ENCODE results near the gene RBMS2.

The RBMS2 gene

DNA sequence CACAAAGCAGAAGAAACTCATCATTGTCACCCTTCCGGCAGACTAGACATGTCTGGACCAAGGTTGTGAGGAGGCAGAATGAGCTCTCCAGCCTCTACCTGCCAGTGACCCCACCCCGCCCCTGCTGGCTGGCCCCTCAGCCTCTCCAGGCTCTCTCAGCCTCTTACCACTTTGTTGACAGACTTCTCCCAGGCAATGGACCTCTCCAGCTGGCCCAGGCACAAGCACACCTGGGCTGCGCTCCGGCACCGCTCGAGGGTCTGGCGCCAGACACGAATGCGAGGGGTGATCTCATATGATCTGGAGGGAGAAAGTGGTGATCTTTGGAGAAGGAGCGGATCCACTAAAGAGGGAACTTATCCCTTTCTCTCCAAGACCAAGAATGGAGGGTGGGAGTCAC is 78.2 kb downstream of the RBMS2 start:
- no peak for ATAC-seq
- TF ChIP-seq ISL1 (CRISPR knock-in tag; IDR thresholded peaks at IDR 0.05) (no peak), CSDC2 (CRISPR knock-in tag; IDR thresholded peaks at IDR 0.05) (no peak), OSR1 (CRISPR knock-in tag; IDR thresholded peaks at IDR 0.05) (no peak), GLIS3 (CRISPR knock-in tag; IDR thresholded peaks at IDR 0.05) (no peak), SNAI2 (CRISPR knock-in tag; IDR thresholded peaks at IDR 0.05) (no peak), TOX (CRISPR knock-in tag; IDR thresholded peaks at IDR 0.05; ENCODE audit: borderline replicate concordance) (no peak), ZNF8 (CRISPR knock-in tag; IDR thresholded peaks at IDR 0.05) (no peak), TCF4 (CRISPR knock-in tag; IDR thresholded peaks at IDR 0.05; ENCODE audit: borderline replicate concordance) (no peak), ZC3H10 (CRISPR knock-in tag; IDR thresholded peaks at IDR 0.05) (no peak), PPARA (CRISPR knock-in tag; IDR thresholded peaks at IDR 0.05; ENCODE audit: borderline replicate concordance) (no peak), BACH2 (CRISPR knock-in tag; IDR thresholded peaks at IDR 0.05; ENCODE audit: borderline replicate concordance) (no peak), ZFP3 (CRISPR knock-in tag; IDR thresholded peaks at IDR 0.05) (no peak), POU6F1 (CRISPR knock-in tag; IDR thresholded peaks at IDR 0.05; ENCODE audit: borderline replicate concordance, low read depth) (no peak), ZNF70 (CRISPR knock-in tag; IDR thresholded peaks at IDR 0.05) (no peak), ARNTL (CRISPR knock-in tag; IDR thresholded peaks at IDR 0.05; ENCODE audit: borderline replicate concordance, low read depth) (no peak), ZFP30 (CRISPR knock-in tag; IDR thresholded peaks at IDR 0.05) (no peak), CSRNP3 (CRISPR knock-in tag; IDR thresholded peaks at IDR 0.05) (no peak)
- TF ChIP-seq, protein P1, sequence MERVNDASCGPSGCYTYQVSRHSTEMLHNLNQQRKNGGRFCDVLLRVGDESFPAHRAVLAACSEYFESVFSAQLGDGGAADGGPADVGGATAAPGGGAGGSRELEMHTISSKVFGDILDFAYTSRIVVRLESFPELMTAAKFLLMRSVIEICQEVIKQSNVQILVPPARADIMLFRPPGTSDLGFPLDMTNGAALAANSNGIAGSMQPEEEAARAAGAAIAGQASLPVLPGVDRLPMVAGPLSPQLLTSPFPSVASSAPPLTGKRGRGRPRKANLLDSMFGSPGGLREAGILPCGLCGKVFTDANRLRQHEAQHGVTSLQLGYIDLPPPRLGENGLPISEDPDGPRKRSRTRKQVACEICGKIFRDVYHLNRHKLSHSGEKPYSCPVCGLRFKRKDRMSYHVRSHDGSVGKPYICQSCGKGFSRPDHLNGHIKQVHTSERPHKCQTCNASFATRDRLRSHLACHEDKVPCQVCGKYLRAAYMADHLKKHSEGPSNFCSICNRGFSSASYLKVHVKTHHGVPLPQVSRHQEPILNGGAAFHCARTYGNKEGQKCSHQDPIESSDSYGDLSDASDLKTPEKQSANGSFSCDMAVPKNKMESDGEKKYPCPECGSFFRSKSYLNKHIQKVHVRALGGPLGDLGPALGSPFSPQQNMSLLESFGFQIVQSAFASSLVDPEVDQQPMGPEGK (CRISPR knock-in tag; IDR thresholded peaks at IDR 0.05; ENCODE audit: borderline replicate concordance) = no peak

DNA sequence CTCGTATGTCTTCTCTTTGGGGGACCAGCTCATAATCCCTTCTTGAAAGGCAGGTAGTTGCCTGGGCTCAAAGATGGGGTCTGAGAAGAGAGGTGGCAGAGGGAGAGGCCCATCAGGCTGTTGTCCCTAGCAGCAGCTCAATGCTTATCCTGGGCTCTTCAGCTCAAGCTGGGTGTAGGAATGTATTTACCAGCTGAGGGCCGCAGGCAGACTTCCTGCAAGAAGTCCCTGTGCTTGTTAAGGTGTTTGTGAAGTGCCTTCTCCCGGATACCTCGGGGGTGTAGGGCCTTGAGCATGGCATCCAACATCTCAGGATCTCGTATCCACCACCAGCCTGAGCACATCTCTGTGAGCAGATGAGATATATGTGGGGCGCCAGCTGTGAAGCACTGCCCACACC is 79.1 kb downstream of the RBMS2 start:
- TF ChIP-seq POU6F1 (CRISPR knock-in tag; IDR thresholded peaks at IDR 0.05; ENCODE audit: borderline replicate concordance, low read depth) (no peak), ZFP3 (CRISPR knock-in tag; IDR thresholded peaks at IDR 0.05) (no peak), TCF4 (CRISPR knock-in tag; IDR thresholded peaks at IDR 0.05; ENCODE audit: borderline replicate concordance) (no peak), ZNF565 (CRISPR knock-in tag; conservative IDR thresholded peaks at IDR 0.05; ENCODE audit: low read depth) (no peak), ZFP30 (CRISPR knock-in tag; IDR thresholded peaks at IDR 0.05) (no peak), ZNF8 (CRISPR knock-in tag; IDR thresholded peaks at IDR 0.05) (no peak), CSDC2 (CRISPR knock-in tag; IDR thresholded peaks at IDR 0.05) (no peak), ISL1 (CRISPR knock-in tag; IDR thresholded peaks at IDR 0.05) (no peak), BACH2 (CRISPR knock-in tag; IDR thresholded peaks at IDR 0.05; ENCODE audit: borderline replicate concordance) (no peak), PPARA (CRISPR knock-in tag; IDR thresholded peaks at IDR 0.05; ENCODE audit: borderline replicate concordance) (no peak), CSRNP3 (CRISPR knock-in tag; IDR thresholded peaks at IDR 0.05) (no peak), ARNTL (CRISPR knock-in tag; IDR thresholded peaks at IDR 0.05; ENCODE audit: borderline replicate concordance, low read depth) (no peak)
- no peak for ATAC-seq

- peak; percentile 39 for ATAC-seq
- TF ChIP-seq TCF4 (CRISPR knock-in tag; IDR thresholded peaks at IDR 0.05; ENCODE audit: borderline replicate concordance) (no peak), PPARA (CRISPR knock-in tag; IDR thresholded peaks at IDR 0.05; ENCODE audit: borderline replicate concordance) (no peak), ZNF565 (CRISPR knock-in tag; conservative IDR thresholded peaks at IDR 0.05; ENCODE audit: low read depth) (no peak)
- TF ChIP-seq, protein P1 (CRISPR knock-in tag; IDR thresholded peaks at IDR 0.05; ENCODE audit: borderline replicate concordance) = no peak
- TF ChIP-seq, protein P2, sequence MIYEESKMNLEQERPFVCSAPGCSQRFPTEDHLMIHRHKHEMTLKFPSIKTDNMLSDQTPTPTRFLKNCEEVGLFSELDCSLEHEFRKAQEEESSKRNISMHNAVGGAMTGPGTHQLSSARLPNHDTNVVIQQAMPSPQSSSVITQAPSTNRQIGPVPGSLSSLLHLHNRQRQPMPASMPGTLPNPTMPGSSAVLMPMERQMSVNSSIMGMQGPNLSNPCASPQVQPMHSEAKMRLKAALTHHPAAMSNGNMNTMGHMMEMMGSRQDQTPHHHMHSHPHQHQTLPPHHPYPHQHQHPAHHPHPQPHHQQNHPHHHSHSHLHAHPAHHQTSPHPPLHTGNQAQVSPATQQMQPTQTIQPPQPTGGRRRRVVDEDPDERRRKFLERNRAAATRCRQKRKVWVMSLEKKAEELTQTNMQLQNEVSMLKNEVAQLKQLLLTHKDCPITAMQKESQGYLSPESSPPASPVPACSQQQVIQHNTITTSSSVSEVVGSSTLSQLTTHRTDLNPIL (CRISPR knock-in tag; IDR thresholded peaks at IDR 0.05; ENCODE audit: low read depth) = no peak
- TF ChIP-seq, protein P3, sequence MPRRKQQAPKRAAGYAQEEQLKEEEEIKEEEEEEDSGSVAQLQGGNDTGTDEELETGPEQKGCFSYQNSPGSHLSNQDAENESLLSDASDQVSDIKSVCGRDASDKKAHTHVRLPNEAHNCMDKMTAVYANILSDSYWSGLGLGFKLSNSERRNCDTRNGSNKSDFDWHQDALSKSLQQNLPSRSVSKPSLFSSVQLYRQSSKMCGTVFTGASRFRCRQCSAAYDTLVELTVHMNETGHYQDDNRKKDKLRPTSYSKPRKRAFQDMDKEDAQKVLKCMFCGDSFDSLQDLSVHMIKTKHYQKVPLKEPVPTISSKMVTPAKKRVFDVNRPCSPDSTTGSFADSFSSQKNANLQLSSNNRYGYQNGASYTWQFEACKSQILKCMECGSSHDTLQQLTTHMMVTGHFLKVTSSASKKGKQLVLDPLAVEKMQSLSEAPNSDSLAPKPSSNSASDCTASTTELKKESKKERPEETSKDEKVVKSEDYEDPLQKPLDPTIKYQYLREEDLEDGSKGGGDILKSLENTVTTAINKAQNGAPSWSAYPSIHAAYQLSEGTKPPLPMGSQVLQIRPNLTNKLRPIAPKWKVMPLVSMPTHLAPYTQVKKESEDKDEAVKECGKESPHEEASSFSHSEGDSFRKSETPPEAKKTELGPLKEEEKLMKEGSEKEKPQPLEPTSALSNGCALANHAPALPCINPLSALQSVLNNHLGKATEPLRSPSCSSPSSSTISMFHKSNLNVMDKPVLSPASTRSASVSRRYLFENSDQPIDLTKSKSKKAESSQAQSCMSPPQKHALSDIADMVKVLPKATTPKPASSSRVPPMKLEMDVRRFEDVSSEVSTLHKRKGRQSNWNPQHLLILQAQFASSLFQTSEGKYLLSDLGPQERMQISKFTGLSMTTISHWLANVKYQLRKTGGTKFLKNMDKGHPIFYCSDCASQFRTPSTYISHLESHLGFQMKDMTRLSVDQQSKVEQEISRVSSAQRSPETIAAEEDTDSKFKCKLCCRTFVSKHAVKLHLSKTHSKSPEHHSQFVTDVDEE (CRISPR knock-in tag; IDR thresholded peaks at IDR 0.05) = no peak
Measured at GRCh38 chr12:56601503-56601902, 79.9 kb downstream of the RBMS2 start.
